T follicular helper cell (primary cell): ENCODE data around the gene FAM107B.

Experiments
- DNase-seq: peaks from one replicate; pipeline ENCODE4 v3.0.0-alpha.2; 2020; ENCODE audit warnings: low read depth

The FAM107B gene

GRCh38 chr10:14625765-14626525, 148.8 kb downstream of the FAM107B start:
- no peak for DNase-seq

GRCh38 chr10:14625192-14625631, 149.5 kb downstream of the FAM107B start:
- no peak for DNase-seq

DNA sequence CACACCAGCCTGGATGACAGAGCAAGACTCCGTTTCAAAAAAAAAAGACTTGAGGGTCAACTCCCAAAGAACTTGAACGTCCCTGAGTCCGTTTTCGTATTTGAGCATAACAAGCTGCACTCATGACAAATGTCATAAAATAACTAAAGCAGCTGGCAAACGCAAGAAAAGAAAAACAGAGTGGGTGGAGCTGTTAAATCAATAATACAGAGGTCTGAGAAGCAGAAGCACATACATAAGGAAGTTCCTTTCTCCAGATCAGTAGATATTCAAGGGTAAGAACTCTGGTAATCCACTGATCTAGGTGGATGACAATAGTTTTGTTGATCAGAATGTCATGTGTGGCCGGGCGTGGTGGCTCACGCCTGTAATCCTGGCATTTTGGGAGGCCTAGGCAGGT, 150.1 kb downstream of the FAM107B start:
- DNase-seq, result no peak

- DNase-seq, result no peak
Measured at GRCh38 chr10:14623931-14624330, 150.8 kb downstream of the FAM107B start.

DNA sequence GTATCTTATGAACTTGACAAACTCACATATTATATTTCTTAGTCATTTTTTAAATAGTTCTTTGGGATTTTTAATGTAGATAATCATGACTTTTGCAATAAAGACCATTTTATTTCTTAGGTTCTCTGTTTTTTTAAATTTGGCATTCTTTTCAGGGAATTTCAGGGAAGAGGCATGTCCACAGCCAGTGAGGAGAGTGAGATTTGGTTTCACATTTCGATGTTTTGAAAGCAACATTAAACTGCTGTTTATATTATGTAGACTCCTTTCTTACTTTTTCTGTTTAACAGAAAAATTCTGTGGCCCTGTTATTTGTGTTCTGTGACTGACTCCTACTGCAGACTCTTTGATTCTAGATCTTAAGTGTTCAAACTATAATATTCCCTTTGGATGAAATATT, 153.7 kb downstream of the FAM107B start:
- no peak for DNase-seq

DNA sequence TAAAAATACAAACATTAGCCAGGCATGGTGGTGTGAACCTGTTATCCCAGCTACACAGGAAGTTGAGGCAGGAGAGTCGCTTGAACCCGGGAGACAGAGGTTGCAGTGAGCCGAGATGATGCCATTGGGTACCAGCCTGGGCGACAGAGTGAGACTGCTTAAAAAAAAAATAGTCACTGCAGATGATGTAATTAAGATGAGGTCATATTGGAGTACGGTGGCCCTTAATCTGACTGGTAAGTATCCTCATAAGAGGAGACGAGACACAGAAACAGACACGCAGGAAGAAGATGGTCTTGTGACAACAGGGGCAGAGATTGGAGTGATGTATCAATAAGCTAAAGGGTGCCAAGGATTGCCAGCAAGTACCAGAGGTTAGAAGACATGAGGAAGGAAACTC, 156.0 kb downstream of the FAM107B start:
- no peak for DNase-seq

GRCh38 chr10:14617852-14618251, 156.8 kb downstream of the FAM107B start:
- DNase-seq, result no peak

DNA sequence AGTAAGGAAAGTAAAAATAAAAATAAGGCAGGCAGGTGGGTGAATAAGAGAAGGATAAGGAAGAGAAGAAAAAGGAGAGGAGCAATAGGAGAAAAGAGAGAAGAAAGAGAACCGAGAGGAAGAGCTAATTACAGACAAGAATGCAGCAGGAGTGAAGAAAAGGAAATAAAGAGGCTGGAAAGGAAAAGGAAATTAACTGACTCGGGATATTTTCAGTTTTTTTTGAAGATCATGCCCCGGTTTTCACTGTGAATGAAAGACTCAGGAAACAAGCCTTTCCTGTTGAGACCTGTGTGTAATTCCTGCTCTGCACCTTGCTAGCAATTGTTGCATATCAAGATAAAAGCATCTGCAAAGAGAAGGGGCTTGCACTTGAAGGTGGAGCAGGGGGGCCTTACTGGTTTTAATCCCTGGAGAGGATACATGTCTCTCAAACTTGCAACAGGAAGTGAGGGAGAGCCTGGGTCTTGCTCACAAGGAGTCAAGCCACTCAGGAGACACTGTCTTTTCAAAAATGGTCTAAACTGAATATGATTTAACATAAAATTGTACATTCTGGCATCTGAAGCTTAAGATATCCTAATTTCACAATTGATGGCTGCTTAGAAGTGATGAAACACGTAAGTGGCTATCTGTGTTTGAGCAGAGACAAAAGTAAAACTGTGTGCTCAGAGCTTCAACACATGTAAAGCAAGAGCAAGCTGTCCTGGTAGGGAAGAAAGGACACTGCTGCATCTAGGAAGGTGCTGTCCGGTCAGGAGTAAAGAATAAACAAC, 157.6 kb downstream of the FAM107B start:
- DNase-seq, result no peak

GRCh38 chr10:14616465-14616864, 158.2 kb downstream of the FAM107B start:
- no peak for DNase-seq

- DNase-seq, result no peak
Measured at GRCh38 chr10:14613588-14613920, 161.1 kb downstream of the FAM107B start.

DNA sequence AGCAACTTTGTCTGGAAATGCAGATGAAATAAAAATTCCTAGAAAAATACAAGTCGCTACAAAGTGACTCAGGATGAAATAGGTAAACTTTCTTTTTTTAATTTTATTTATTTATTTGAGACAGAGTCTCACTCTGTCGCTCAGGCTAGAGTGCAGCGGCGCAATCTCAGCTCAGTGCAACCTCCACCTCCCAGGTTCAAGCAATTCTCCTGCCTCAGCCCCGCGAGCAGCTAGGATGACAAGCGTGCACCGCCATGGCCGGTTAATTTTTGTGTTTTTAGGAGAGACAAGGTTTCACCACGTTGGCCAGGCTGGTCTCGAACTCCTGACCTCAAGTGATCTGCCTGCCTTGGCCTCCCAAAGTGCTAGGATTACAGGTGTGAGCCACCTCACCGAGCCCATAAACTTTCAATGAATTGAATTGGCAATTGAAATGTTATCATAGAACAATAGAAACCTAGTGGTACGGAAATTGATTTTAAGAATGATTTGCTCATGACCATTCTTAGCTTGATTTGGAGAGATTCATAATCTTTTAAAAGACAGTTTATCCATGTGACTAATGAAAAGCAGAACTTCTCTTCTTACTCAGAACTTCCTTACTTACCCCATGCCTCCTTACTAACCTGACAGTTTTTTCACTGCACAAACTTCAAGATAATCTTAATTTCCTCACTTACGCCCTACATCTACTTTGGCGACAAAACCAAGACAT, 161.7 kb downstream of the FAM107B start:
- no peak for DNase-seq

DNA sequence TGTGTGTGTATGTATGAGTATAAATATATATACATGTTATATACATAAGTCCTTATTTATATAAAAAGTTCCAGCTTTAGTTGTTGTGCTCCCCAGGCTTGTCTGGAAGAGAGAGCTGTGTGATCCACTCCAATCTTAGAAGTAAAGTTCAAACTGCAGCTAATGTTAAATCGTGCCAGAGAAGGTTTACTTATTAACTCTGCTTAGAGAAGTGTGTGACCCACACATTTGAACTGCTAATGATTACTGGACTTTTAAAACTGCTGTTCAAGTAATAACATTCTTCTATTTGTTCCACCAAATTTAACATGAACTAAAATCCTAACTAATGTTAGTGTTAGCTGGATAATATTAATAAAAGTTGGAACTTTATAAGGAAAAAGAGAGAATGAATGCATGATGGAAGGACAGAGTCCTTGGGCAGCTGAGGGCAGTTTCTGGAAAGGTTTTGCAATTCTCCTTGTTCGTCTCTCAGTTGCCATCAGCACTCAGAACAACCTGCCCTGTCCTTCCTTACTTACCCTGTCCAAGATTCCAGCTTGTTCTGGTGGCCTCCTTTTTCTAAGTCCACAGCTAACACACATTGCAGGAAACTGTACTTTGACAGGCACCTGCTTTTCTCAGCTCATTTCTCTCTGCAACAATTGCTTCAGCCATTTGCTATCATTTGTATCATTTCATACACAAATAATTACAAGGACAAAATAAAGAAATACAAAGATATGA, 162.6 kb downstream of the FAM107B start:
- DNase-seq, result no peak

DNA sequence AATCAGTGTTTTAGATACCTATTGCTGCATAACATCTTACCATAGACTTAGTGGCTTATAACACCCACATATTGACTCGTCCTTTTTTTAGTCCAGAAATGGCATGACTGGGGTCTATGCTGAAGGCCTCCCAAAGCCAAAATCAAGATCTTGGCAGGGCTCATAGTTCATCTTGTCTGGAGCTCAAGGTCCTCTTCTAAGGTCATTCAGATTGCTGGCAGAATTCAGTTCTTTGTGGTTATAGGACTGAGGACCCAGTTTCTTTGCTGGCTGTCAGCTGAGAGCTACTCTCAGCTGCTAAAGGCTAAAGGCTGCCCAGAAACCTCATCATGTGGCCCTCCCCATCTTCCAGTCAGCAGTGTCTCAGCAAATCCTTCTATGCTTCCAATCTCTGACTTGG, 165.5 kb downstream of the FAM107B start:
- DNase-seq, result no peak

DNA sequence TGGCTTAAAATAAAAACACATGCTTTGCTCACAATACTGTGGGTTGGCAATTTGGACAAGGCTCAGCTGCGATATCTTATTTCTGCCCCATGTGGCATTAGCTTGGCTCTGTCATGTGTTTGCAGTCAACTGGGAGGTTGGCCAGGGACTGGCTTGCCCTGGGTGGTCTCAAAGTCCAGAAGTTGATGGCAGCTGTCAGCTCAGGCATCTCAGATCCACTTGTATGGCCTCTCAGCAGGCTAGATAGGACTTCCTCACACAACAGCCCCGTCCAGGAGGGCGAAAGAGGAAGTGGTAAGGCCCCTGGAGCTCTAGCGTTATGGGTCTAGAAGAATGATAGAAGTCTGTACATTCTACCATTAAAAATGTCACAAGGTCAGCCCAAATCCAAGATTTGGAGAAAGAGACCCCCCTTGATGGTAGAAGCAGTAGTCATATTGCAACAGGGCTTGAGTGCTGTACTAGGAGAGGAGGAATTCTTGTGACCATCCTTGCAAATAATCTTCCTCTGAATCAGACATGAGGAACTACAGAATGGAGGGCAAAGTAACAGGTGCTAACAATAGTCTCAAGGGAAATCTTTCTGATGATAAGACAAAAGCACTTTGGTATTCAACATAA, 166.2 kb downstream of the FAM107B start:
- no peak for DNase-seq

GRCh38 chr10:14606633-14607032, 168.1 kb downstream of the FAM107B start:
- no peak for DNase-seq

GRCh38 chr10:14605231-14605925, 169.3 kb downstream of the FAM107B start:
- no peak for DNase-seq

GRCh38 chr10:14604181-14605142, 170.2 kb downstream of the FAM107B start:
- peak; percentile 65 for DNase-seq

DNA sequence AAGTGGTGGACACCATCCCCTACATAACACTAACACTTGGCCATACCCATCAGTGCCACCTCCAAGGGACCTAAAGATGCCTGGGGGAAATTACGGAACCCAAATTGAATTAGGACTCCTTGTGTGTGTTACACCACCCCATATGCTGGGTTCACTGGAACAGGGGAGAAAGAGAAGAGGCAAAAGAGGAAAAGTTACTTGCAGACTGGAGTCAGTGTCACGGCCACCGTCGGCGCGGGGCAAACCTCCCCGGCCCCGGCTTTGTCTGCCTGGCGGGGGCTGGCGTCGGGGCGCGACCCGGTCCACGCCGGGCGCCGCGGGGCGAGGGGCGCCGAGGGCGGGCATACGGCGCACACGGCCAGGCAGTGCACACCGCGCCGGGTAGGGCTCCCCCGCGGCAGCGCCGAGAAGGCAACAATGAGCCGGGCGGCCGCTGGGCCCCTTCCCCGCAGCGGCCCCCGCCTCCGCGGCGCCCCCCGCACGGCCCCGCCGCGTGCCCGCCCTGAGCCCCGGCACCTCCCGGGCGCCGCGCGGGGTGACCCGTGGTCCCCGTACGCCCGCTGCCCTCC, 171.1 kb downstream of the FAM107B start:
- no peak for DNase-seq

GRCh38 chr10:14602807-14603533, 171.7 kb downstream of the FAM107B start:
- no peak for DNase-seq
